ENCODE data around the gene PLXNA4.

PLXNA4 gene

DNA sequence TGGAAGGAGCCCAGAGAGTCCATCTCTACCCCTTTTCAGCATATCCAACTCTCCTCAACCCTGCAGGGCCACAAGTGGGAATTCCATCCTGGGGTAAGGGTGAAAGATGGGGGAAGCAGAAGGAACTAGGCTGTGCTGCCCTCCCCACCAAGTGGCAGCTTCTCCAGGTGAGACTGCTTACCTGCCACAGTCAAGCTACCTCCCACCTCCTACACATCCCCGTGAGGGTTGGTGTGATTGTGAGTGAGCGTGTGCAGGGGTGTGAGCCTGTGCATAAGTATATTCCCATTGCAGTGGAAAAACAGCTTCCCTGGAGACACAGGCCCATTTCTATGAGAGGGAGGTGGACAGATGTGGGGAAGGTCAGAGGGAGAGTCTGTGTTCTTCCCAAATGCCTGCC lies 376.6 kb downstream of the PLXNA4 start:
- no peak overlapping the region for H3K4me3 ChIP-seq (ENCODE audit: low read depth, low read length)
- no peak for DNase-seq (ENCODE audit: low read depth)
- TF ChIP-seq, protein P1, sequence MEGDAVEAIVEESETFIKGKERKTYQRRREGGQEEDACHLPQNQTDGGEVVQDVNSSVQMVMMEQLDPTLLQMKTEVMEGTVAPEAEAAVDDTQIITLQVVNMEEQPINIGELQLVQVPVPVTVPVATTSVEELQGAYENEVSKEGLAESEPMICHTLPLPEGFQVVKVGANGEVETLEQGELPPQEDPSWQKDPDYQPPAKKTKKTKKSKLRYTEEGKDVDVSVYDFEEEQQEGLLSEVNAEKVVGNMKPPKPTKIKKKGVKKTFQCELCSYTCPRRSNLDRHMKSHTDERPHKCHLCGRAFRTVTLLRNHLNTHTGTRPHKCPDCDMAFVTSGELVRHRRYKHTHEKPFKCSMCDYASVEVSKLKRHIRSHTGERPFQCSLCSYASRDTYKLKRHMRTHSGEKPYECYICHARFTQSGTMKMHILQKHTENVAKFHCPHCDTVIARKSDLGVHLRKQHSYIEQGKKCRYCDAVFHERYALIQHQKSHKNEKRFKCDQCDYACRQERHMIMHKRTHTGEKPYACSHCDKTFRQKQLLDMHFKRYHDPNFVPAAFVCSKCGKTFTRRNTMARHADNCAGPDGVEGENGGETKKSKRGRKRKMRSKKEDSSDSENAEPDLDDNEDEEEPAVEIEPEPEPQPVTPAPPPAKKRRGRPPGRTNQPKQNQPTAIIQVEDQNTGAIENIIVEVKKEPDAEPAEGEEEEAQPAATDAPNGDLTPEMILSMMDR (IDR thresholded peaks at IDR 0.05; ENCODE audit: low read depth, low read length, missing control alignments), result no peak

DNA sequence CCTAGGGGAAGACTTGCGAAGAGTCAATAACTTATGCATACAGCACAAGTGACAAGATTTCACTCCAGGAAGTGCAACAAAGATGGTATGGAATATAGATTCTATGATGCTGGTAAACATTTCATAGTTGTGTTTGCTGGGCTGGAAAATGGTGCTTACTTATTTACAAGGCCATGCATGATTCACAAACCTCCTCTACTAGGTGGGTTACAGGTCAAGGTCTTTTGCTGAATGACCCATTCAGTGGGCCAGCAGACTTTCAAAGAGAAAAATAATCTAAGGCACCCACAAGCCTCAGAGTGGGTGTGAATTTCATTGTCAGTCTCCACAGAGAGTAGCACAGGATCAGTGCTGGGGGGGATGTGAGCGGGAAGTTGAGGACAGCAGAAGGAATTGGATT lies 378.5 kb downstream of the PLXNA4 start:
- TF ChIP-seq, protein P1 (IDR thresholded peaks at IDR 0.05; ENCODE audit: low read depth, low read length, missing control alignments), result no peak
- DNase-seq (ENCODE audit: low read depth), result no peak

DNA sequence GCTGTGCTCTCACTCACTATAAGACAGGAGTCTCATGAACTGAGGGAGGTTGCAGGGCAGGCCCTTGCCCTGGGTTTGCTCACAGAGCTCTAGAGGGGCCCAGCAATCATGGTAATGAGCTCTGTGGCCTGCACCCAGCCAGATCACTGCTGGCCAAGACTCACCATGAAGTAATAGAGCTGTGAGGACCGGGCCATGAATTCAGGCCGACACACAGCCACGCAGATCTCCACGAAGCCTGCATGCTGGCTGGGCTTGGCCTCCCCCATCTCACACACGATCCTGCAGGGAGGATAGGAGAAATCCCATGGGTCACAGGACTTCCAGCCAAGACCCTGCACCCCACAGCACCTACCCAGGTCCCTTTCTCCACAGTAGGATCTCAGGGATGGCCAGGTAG lies 382.4 kb downstream of the PLXNA4 start:
- TF ChIP-seq, protein P1 (IDR thresholded peaks at IDR 0.05; ENCODE audit: low read depth, low read length, missing control alignments), result no peak
- no peak overlapping the region for H3K4me3 ChIP-seq (ENCODE audit: low read depth, low read length)
- no peak for DNase-seq (ENCODE audit: low read depth)

More for the DNA sequence above, 378.5 kb downstream of the PLXNA4 start:
- no peak overlapping the region for H3K4me3 ChIP-seq (ENCODE audit: low read depth, low read length)

DNA sequence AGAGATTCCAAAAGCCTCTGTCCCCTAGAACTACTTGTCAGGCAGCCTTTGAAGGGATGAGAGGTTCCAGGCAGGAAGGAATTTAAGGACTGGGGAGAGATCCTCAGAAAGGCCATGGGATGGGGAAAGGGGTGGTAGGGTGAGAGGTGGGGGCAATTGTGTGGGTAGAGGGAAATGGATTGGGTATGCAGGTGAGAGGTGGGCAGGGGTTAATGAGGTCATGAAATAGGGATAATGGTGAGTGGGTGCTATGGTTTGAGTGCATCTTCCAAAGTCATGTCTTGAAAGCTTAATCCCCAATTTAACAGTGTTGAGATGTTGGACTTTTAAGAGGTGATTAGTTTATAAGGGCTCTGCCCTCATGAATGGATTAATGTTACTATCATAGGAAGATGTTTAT lies 383.5 kb downstream of the PLXNA4 start:
- H3K4me3 ChIP-seq (ENCODE audit: low read depth, low read length), result no peak overlapping the region
- no peak for DNase-seq (ENCODE audit: low read depth)
- TF ChIP-seq, protein P1 (IDR thresholded peaks at IDR 0.05; ENCODE audit: low read depth, low read length, missing control alignments), result no peak

DNA sequence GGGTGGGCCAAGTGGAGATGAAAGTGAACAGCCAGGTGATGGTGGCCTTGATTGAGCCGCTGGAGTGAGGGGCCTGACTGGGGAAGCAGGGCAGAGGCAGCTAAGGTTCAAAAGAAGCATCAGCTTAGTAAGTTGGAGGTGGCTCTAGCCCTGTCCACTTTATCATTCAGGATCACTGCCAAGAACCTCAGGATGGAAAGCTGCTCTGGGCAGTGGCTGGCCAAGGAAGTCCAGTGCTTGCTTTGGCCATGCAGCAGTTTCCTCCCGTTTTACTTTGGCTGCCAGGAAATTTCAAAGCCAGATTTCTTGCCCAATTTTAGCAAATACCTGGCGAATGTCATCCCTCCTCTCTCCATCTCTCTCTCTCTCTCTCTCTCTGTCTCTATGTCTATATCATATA lies 384.9 kb downstream of the PLXNA4 start:
- H3K4me3 ChIP-seq (ENCODE audit: low read depth, low read length), result no peak overlapping the region
- TF ChIP-seq, protein P1 (IDR thresholded peaks at IDR 0.05; ENCODE audit: low read depth, low read length, missing control alignments), result no peak
- DNase-seq (ENCODE audit: low read depth), result no peak

DNA sequence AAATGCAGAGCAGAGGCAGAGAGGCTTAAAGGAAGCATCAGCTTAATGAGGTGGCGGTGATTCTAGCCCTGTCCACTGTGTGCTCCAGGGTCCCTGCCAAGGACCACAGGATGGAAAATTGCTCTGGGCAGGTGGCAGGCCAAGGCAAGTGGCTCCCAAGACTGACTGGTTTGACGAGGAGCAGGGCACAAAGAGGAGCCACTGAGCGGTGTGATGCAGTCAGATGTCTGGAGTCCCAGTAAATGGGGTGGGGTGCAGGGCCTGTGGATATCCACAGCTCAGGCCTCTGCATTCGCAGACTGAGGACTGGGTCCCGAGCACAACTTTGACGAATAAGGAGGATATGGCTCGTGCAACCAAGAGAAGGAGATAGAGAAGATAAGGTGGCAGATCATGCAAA lies 385.6 kb downstream of the PLXNA4 start:
- TF ChIP-seq, protein P1 (IDR thresholded peaks at IDR 0.05; ENCODE audit: low read depth, low read length, missing control alignments), result no peak
- H3K4me3 ChIP-seq (ENCODE audit: low read depth, low read length), result no peak overlapping the region
- no peak for DNase-seq (ENCODE audit: low read depth)

DNA sequence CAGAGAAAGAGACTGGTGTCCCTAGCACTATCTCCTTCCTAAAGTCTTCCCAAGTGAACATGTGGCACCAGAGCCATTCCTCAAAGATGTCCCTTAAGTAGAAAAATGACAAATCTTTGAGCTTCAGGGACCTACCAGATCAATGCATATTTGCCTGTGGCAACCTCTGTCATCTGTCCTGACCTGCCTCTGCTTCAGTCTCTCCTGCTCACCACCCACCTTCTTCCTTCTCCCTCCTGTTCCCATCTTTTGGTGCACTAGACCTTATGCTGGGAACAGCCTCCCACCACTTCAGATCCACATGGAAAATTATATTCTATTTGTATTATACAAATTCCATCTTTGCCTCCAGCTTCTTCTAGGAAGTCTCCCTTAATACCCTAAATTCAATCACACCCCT lies 386.4 kb downstream of the PLXNA4 start:
- no peak for DNase-seq (ENCODE audit: low read depth)
- TF ChIP-seq, protein P1 (IDR thresholded peaks at IDR 0.05; ENCODE audit: low read depth, low read length, missing control alignments), result no peak

More for the DNA sequence above, 386.4 kb downstream of the PLXNA4 start:
- H3K4me3 ChIP-seq (ENCODE audit: low read depth, low read length), result no peak overlapping the region
